Neural progenitor cell (in vitro differentiated cells): ENCODE measurements around the gene KRT1. TPM values are rescaled to one million over a fixed set of nuclear protein-coding genes. Genes with fewer than 3 reads are reported as not detected.
"Not testable (repeated sequence)": the region's sequence is repeated elsewhere in the genome, so short reads cannot be mapped to it uniquely, and the experiment has no call there.

Experiments
- DNase-seq: peaks from one replicate; pipeline ENCODE4 v3.0.0-alpha.2; 2016; ENCODE audit warnings: low spot score
- H2AFZ ChIP-seq: fragments of 200-600 bp; sonication (generic); replicated peaks from 2 replicates; pipeline ENCODE4 v1.6.1; 2016; ENCODE audit warnings: antibody characterized with exemption
- H3F3A ChIP-seq: fragments of 200-600 bp; sonication (generic); 2 replicates; pipeline ENCODE4 v1.6.1; 2016; ENCODE audit warnings: antibody characterized with exemption, low read depth
- H3K27ac ChIP-seq: fragments of 200-600 bp; sonication (generic); 2 replicates; pipeline ENCODE4 v1.5.1; 2016; ENCODE audit warnings: mild to moderate bottlenecking
- H3K27me3 ChIP-seq: fragments of 200-600 bp; sonication (generic); 2 replicates; pipeline ENCODE4 v1.6.1; 2016; ENCODE audit warnings: mild to moderate bottlenecking, moderate library complexity
- H3K36me3 ChIP-seq: fragments of 200-600 bp; sonication (generic); 2 replicates; pipeline ENCODE4 v1.5.1; 2016
- H3K4me1 ChIP-seq: fragments of 200-600 bp; sonication (generic); 2 replicates; pipeline ENCODE4 v1.6.1; 2016; ENCODE audit warnings: mixed run types
- H3K4me2 ChIP-seq: fragments of 200-600 bp; sonication (generic); 2 replicates; pipeline ENCODE4 v1.6.1; 2016
- H3K4me3 ChIP-seq: fragments of 200-600 bp; sonication (generic); 2 replicates; pipeline ENCODE4 v1.5.1; 2016
- H3K79me2 ChIP-seq: fragments of 200-600 bp; sonication (generic); 2 replicates; pipeline ENCODE4 v1.6.1; 2016; ENCODE audit warnings: low read depth
- H3K9ac ChIP-seq: fragments of 200-600 bp; sonication (generic); 2 replicates; pipeline ENCODE4 v1.6.1; 2016
- H3K9me3 ChIP-seq: fragments of 200-600 bp; sonication (generic); 2 replicates; pipeline ENCODE4 v1.5.1; 2016; ENCODE audit warnings: low read depth
- H4K20me1 ChIP-seq: fragments of 200-600 bp; sonication (generic); 2 replicates; pipeline ENCODE4 v1.6.1; 2016; ENCODE audit warnings: low read depth
- H3K27ac Mint-ChIP-seq: 3 replicates; pipeline ENCODE4 v1.8.0; 2021; ENCODE audit warnings: mixed read lengths
- H3K27me3 Mint-ChIP-seq: 2 replicates; pipeline ENCODE4 v1.8.0; 2022; ENCODE audit warnings: low read depth, mild to moderate bottlenecking, inconsistent platforms, moderate library complexity, mixed read lengths; ENCODE audit not compliant: insufficient read depth
- H3K36me3 Mint-ChIP-seq: 3 replicates; pipeline ENCODE4 v1.8.0; 2021; ENCODE audit warnings: mixed read lengths
- H3K4me1 Mint-ChIP-seq: 3 replicates; pipeline ENCODE4 v1.8.0; 2021; ENCODE audit warnings: mixed read lengths
- H3K4me3 Mint-ChIP-seq: 3 replicates; pipeline ENCODE4 v1.8.0; 2021; ENCODE audit warnings: mild to moderate bottlenecking, moderate library complexity, mixed read lengths
- H3K9me3 Mint-ChIP-seq: 3 replicates; pipeline ENCODE4 v1.8.0; 2020; ENCODE audit warnings: mixed read lengths
- CTCF ChIP-seq: fragments of 200-600 bp; sonication (generic); IDR thresholded peaks from 2 replicates; pipeline ENCODE4 v1.5.1; 2017; ENCODE audit warnings: antibody characterized with exemption, mild to moderate bottlenecking
- EZH2 ChIP-seq: fragments of 200-600 bp; sonication (generic); IDR thresholded peaks from 2 replicates; pipeline ENCODE4 v1.6.1; 2017; ENCODE audit warnings: antibody characterized with exemption, mild to moderate bottlenecking, moderate library complexity
- EZH2phosphoT487 ChIP-seq: fragments of 200-600 bp; sonication (generic); IDR thresholded peaks from 2 replicates; pipeline ENCODE4 v1.6.1; 2017; ENCODE audit warnings: antibody characterized with exemption
- total RNA-seq: library from RNA; depleted of rRNA; stranded (reverse); fragments of >200 nt; gene quantifications from 2 replicates; pipeline ENCODE4 v1.2.3, GENCODE V29; 2015; ENCODE audit warnings: low replicate concordance

KRT1 gene
- total RNA-seq, 1 donor from 2014 or later: not detected

- DNase-seq: no peak
- Histone ChIP-seq H3K36me3 (no peaks in the 10 kb centered on the region), H3K9ac (no peak overlapping the region), H3K79me2 (no peaks in the 10 kb centered on the region), H3K27me3 (peaks cover 4% of the 10 kb centered on the region), H4K20me1 (no peaks in the 10 kb centered on the region), H2AFZ (no peak overlapping the region), H3K9me3 (no peaks in the 10 kb centered on the region), H3K4me2 (no peak overlapping the region), H3K4me3 (no peak overlapping the region), H3F3A (no peaks in the 10 kb centered on the region), H3K27ac (no peak overlapping the region), H3K4me1 (no peaks in the 10 kb centered on the region)
- H3K27me3 Mint-ChIP-seq: peaks cover 2% of the 10 kb centered on the region
- H3K9me3 Mint-ChIP-seq: no peaks in the 10 kb centered on the region
- H3K4me1 Mint-ChIP-seq: no peaks in the 10 kb centered on the region
- H3K36me3 Mint-ChIP-seq: no peaks in the 10 kb centered on the region
- H3K4me3 Mint-ChIP-seq: no peak overlapping the region
- TF ChIP-seq EZH2: no peak
- TF ChIP-seq CTCF: no peak
- no peak for TF ChIP-seq EZH2phosphoT487
- H3K27ac Mint-ChIP-seq: no peak overlapping the region
Observed at GRCh38 chr12:52670961-52671360, 9.2 kb downstream of the KRT1 start.

GRCh38 chr12:52670506-52670905 lies 9.7 kb downstream of the KRT1 start:
- peaks cover 4% of the 10 kb centered on the region for H3K27me3 ChIP-seq
- H2AFZ ChIP-seq: no peak overlapping the region
- H3K27ac ChIP-seq: no peak overlapping the region
- H3K9ac ChIP-seq: no peak overlapping the region
- no peaks in the 10 kb centered on the region for H3K79me2 ChIP-seq
- Mint-ChIP-seq H3K4me1 (no peaks in the 10 kb centered on the region), H3K36me3 (no peaks in the 10 kb centered on the region), H3K9me3 (no peaks in the 10 kb centered on the region), H3K4me3 (no peak overlapping the region), H3K27me3 (peaks cover 2% of the 10 kb centered on the region), H3K27ac (no peak overlapping the region)
- H3K4me1 ChIP-seq: no peaks in the 10 kb centered on the region
- TF ChIP-seq EZH2 (no peak), CTCF (no peak), EZH2phosphoT487 (no peak)
- no peaks in the 10 kb centered on the region for H3K36me3 ChIP-seq
- no peak overlapping the region for H3K4me2 ChIP-seq
- no peak for DNase-seq
- no peaks in the 10 kb centered on the region for H3F3A ChIP-seq
- no peak overlapping the region for H3K4me3 ChIP-seq
- H4K20me1 ChIP-seq: no peaks in the 10 kb centered on the region
- H3K9me3 ChIP-seq: no peaks in the 10 kb centered on the region

GRCh38 chr12:52669941-52670340 lies 10.3 kb downstream of the KRT1 start:
- not testable (repeated sequence) for H3K36me3 Mint-ChIP-seq, DNase-seq

GRCh38 chr12:52669426-52669825 lies 10.8 kb downstream of the KRT1 start:
- no peaks in the 10 kb centered on the region for H3K36me3 ChIP-seq
- H3K79me2 ChIP-seq: no peaks in the 10 kb centered on the region
- H3K27me3 ChIP-seq: peaks cover 2% of the 10 kb centered on the region
- Mint-ChIP-seq H3K27me3 (peaks cover 2% of the 10 kb centered on the region), H3K4me3 (no peak overlapping the region), H3K4me1 (no peaks in the 10 kb centered on the region), H3K36me3 (no peaks in the 10 kb centered on the region), H3K9me3 (no peaks in the 10 kb centered on the region), H3K27ac (no peak overlapping the region)
- H3K4me3 ChIP-seq: no peak overlapping the region
- H3K27ac ChIP-seq: no peak overlapping the region
- H3K4me2 ChIP-seq: no peak overlapping the region
- no peaks in the 10 kb centered on the region for H3K9me3 ChIP-seq
- no peak overlapping the region for H3K9ac ChIP-seq
- no peaks in the 10 kb centered on the region for H3F3A ChIP-seq
- H2AFZ ChIP-seq: no peak overlapping the region
- no peak for DNase-seq
- no peaks in the 10 kb centered on the region for H3K4me1 ChIP-seq
- no peaks in the 10 kb centered on the region for H4K20me1 ChIP-seq
- TF ChIP-seq EZH2phosphoT487 (no peak), EZH2 (no peak), CTCF (no peak)

More at GRCh38 chr12:52669941-52670340, 10.3 kb downstream of the KRT1 start:
- H4K20me1 ChIP-seq, H3K4me2 ChIP-seq, H3K27me3 ChIP-seq, H2AFZ ChIP-seq, H3K36me3 ChIP-seq, H3K4me1 ChIP-seq, H3K79me2 ChIP-seq, H3K27me3 Mint-ChIP-seq, H3F3A ChIP-seq, H3K9ac ChIP-seq, H3K4me3 ChIP-seq, H3K4me3 Mint-ChIP-seq, H3K27ac Mint-ChIP-seq, H3K4me1 Mint-ChIP-seq, H3K9me3 Mint-ChIP-seq, H3K27ac ChIP-seq, H3K9me3 ChIP-seq: not testable (repeated sequence)
